HG03354 (cell line): ENCODE data around the gene USH2A.

Source experiments
- ATAC-seq: cut with Tn5 transposase; IDR thresholded peaks from one replicate; pipeline ENCODE4 v1.9.1; 2021; ENCODE audit warnings: mild to moderate bottlenecking; ENCODE audit not compliant: unreplicated experiment, poor library complexity, severe bottlenecking

USH2A gene

GRCh38 chr1:216212826-216213225, 210.4 kb downstream of the USH2A start:
- no peak for ATAC-seq

- no peak for ATAC-seq
These were observed 213.2 kb downstream of the USH2A start for GRCh38 chr1:216210081-216210480.

- no peak for ATAC-seq
These were observed 214.1 kb downstream of the USH2A start for GRCh38 chr1:216209125-216209524.

- no peak for ATAC-seq
These were observed 216.1 kb downstream of the USH2A start for GRCh38 chr1:216207154-216207553.

GRCh38 chr1:216205176-216205575, 218.1 kb downstream of the USH2A start:
- ATAC-seq: no peak

GRCh38 chr1:216201946-216202345, 221.3 kb downstream of the USH2A start:
- ATAC-seq: no peak

GRCh38 chr1:216200941-216201340, 222.3 kb downstream of the USH2A start:
- ATAC-seq: no peak

- ATAC-seq: no peak
These were observed 228.5 kb downstream of the USH2A start for GRCh38 chr1:216194721-216195120.

GRCh38 chr1:216193839-216194443, 229.3 kb downstream of the USH2A start:
- no peak for ATAC-seq

- ATAC-seq: no peak
These were observed 232.8 kb downstream of the USH2A start for GRCh38 chr1:216190438-216190837.

- ATAC-seq: no peak
These were observed 236.4 kb downstream of the USH2A start for GRCh38 chr1:216186816-216187215.

- ATAC-seq: no peak
These were observed 237.1 kb downstream of the USH2A start for GRCh38 chr1:216186141-216186540.

GRCh38 chr1:216184126-216184680, 239.0 kb downstream of the USH2A start:
- no peak for ATAC-seq

GRCh38 chr1:216183454-216183853, 239.8 kb downstream of the USH2A start:
- ATAC-seq: no peak

GRCh38 chr1:216183007-216183406, 240.2 kb downstream of the USH2A start:
- ATAC-seq: no peak

GRCh38 chr1:216181590-216181989, 241.7 kb downstream of the USH2A start:
- ATAC-seq: no peak

- no peak for ATAC-seq
These were observed 245.0 kb downstream of the USH2A start for GRCh38 chr1:216178281-216178680.

- no peak for ATAC-seq
These were observed 246.3 kb downstream of the USH2A start for GRCh38 chr1:216176970-216177369.

- no peak for ATAC-seq
These were observed 247.5 kb downstream of the USH2A start for GRCh38 chr1:216175714-216176113.

- ATAC-seq: no peak
These were observed 249.8 kb downstream of the USH2A start for GRCh38 chr1:216173376-216173995.

- no peak for ATAC-seq
These were observed 253.9 kb downstream of the USH2A start for GRCh38 chr1:216169351-216169750.
